CD4-positive, alpha-beta T cell treated with Interleukin-6 for 4 hours (primary cell): ENCODE measurements around the gene MYG1.
"Not testable (repeated sequence)": the region's sequence is repeated elsewhere in the genome, so short reads cannot be mapped to it uniquely, and the experiment has no call there.

Experiments used
- DNase-seq: peaks from one replicate; pipeline ENCODE4 v3.0.0-alpha.2; 2020; ENCODE audit warnings: mixed read lengths

MYG1 gene

DNA sequence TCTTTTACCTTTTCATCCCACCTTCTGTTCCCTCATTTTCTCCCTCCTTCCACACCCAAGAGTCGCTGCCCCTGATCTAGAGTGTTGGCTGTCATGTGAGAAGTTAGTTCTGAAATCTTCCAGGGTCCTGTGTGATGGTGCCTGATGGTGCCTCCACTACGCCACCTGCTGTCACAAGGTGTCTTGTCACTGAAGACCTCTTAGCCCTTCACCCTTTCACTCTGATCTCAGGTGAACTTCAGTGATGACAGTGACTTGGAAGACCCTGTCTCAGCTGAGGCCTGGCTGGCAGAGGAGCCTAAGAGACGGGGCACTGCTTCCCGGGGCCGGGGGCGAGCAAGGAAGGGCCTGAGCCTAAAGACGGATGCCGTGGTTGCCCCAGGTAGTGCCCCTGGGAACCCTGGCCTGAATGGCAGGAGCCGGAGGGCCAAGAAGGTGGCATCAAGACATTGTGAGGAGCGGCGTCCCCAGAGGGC, 11.7 kb upstream of the MYG1 start:
- peak; percentile 87 for DNase-seq

DNA sequence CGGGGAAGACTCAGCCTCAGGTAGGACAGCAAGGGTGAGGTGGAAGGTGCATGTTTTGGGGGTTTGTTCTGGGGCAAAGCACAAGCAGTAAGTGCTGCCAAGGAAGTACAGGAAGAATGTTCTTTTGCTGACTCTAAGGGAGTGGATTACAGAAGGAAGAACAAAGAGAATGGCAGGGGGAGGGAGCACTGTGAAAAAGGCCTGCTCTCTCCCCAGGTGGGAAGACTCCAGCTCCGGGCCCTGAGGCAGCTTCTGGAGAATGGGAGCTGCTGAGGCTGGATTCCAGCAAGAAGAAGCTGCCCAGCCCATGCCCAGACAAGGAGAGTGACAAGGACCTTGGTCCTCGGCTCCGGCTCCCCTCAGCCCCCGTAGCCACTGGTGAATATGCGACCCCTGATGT, 11.2 kb upstream of the MYG1 start:
- no peak for DNase-seq

DNA sequence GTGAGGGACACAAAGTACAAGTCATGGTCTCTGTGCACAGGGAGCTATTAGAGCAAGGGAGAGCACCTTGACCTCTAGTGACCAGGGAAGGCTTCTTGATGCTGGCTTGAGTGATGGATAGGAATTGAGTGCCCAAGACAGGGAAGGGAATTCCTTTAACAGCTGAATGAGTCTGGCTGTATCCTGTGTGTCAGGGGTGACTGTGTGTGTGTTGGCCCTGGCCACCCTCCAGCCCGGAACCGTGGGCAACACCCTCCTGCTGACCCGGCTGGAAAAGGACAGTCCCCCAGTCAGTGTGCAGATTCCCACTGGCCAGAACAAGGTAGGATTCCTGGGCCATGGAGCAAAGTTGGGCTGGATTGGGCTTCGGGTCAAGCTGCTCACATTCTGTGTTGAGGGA, 9.6 kb upstream of the MYG1 start:
- DNase-seq, result no peak

DNA sequence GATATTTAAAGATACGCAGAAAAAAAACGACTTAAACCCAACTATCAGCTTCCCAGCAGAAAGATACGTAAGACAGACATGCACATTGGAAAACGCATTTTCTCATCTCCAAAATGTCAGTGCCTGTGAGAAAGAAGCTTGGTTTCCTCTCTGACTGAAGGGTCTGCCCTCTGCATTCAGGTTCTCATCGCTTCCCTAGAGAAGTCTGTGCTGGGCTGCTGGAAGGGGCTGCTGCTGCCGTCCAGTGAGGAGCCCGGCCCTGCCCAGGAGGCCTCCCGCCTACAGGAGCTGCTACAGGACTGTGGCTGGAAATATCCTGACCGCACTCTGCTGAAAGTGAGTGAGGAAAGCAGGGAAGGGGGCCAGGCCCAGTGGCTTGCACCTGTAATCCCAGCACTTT, 8.8 kb upstream of the MYG1 start:
- DNase-seq, result no peak

DNA sequence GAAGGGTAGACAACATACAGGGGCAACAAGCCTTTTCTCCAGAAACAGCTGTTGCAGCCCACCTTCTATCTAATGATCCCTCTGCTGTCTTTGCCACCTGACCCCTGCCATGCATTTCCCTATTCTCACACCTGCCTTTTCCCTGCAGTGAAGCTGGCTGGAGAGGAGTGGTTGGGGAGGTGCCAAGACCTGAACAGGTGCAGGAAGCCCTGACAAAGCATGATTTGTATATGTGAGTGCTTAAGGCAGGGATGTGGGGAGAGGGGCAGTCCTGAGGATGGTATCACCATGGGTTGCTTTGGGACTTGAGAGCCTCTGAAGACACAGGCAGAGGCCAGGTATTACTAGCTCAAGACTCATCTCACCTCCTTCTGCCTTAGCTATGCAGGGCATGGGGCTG, 7.1 kb upstream of the MYG1 start:
- no peak for DNase-seq

DNA sequence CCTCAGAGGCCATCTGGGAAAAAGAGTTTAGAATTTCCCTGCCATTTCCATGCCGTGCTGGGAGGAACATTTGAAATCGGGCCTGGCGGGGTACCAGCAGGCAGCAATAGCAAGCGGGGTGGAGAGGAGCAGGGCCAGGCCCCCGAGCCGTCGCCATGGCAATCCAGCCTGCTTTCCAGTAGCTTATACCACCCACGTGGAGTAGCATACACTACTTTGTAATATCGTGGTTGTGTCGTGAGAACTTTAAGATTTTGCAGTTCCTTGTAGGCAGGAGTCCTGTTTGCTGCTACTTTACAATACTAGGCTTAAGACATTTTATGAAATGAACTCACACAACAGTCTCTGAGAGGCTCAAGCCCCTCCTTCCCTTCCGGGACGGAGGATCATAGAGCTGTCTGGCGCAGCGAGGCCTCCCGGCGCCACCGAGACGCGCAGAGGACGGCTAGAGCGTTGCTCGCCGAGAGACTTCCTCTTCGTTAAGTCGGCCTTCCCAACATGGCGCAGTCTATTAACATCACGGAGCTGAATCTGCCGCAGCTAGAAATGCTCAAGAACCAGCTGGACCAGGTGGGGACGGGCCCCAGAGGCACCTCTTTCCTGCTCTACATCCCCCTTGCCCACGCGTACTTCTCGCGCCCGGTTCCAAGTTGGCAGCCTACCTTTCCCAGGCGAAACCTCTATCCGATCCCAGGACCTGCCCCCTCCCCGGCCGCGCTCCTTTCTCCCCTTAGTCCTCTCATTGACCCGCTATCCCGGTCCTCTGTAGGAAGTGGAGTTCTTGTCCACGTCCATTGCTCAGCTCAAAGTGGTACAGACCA, 4.2 kb upstream of the MYG1 start, which contains the start of gene PFDN5:
TSS of gene PFDN5 (plus strand) at position 473 of the 821 bp plus-strand sequence. CDS start at position 499, 26 bp downstream.
- peak; percentile 91 for DNase-seq

DNA sequence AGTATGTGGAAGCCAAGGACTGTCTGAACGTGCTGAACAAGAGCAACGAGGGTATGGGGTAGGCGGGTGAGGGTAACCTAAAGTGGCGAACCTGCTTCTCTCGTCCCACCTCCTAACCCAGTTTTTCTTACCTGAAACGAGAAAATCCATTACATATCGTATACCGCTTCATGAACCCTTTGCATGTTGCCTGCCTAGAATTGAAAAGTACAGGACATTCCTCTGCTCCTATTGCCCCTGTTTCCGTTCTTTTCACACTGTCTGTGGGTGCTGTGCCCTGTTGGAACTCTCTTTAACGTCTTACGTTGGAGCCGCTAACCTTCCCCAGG, 3.6 kb upstream of the MYG1 start:
- DNase-seq, result no peak

DNA sequence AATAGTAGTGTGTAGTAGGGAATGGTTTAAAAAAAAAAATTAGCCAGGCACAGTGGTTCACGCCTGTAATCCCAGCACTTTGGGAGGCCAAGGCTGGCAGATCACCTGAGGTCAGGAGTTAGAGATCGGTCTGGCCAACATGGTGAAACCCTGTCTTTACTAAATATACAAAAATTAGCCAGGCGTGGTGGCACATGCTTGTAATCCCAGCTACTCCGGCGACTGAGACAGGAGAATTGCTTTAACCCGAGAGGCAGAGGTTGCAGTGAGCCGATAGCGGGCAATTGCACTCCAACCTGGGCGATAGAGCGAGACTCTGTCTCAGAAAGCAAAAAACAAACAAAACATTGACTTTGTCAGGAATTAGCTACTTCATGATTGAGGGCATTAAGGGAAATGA, 2.4 kb upstream of the MYG1 start:
- DNase-seq, result not testable (repeated sequence)

DNA sequence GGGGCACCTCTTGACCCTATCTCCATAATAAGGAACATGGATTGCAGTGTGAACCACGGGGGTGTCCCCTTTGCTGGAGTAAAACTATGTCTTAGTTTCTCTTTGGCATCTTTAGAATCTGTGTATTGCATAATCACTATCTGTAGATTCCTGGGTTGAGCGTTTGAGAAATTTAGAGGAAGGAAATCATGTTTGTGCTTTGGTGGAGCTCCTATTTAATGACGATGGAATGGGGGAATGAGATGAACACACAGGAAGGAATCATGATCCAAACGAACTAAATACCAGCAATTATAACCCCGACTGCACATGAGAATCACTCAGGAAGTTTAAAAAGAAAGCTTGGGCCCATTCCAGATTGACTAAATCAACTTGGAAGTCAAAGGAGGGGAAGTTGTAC, 1.3 kb upstream of the MYG1 start:
- no peak for DNase-seq

DNA sequence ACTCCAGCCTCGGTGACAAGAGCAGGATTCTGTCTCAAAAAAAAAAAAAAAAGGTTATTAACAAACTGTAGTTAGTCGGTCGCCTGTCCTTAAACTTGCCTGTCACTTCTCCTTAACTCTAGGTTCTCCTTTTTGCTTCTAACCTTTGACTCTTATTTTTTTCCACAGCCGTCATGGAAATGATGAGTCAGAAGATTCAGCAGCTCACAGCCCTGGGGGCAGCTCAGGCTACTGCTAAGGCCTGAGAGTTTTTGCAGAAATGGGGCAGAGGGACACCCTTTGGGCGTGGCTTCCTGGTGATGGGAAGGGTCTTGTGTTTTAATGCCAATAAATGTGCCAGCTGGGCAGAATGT, 418 bp upstream of the MYG1 start:
- no peak for DNase-seq

DNA sequence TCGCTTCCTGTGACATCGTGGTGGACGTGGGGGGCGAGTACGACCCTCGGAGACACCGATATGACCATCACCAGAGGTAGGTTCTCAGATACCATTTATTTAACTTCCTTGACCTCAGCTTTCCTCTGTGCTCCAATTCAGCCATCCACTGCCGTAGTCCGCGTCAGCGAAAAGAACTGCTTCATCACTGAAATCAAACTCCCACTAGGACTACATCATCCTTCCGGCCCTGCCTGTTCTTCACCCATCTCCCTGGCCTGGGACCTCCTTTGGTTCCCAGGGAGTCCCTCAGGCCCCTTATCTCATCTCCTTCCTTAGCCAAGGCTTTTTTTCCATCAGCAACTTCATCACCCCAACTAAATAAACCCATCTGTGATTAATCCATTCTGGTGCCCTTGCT, 692 bp downstream of the MYG1 start:
- no peak for DNase-seq

DNA sequence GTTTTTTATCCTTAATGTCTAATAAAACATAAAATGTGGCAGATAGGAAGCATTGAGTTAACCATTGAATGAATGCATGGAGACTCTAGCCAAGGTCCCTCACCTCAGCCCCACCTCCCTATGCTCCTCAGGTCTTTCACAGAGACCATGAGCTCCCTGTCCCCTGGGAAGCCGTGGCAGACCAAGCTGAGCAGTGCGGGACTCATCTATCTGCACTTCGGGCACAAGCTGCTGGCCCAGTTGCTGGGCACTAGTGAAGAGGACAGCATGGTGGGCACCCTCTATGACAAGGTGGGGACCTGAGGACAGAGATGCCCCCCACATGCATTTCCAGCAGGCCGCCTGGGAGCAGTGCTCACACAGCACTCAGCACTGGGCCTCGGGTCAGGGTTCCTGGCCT, 3.4 kb downstream of the MYG1 start:
- DNase-seq, result no peak

DNA sequence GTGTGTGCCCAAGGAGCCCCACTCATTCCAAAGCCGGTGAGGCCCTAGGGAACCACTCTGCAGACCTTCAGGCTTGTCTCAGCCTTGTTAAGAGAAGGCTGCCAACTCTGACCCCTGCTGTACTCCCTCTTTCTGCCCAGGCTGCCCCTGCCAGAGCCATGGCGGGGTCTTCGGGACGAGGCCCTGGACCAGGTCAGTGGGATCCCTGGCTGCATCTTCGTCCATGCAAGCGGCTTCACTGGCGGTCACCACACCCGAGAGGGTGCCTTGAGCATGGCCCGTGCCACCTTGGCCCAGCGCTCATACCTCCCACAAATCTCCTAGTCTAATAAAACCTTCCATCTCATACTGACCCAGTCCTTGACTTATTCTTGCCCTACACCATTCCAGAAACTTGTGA, 7.3 kb downstream of the MYG1 start:
- DNase-seq, result no peak

DNA sequence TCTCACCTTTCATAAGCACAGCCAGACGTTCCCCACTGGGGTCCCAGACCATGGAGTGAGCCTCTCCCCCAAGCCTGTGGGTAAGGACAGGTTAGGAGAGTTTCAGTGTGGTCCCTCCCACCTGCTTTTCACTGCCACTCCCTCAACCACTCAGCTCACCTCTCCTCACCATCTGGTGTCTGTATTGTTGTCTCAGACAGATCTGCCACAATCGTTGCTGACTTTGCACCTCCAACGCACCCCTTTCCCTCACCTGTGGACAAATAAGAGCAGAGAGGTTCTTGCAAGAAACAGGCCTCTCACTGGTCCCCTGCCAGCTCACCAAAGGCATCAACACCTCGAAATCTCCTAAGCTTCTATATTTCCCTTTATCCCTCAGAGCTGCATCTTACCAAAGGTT, 8.8 kb downstream of the MYG1 start:
- no peak for DNase-seq

DNA sequence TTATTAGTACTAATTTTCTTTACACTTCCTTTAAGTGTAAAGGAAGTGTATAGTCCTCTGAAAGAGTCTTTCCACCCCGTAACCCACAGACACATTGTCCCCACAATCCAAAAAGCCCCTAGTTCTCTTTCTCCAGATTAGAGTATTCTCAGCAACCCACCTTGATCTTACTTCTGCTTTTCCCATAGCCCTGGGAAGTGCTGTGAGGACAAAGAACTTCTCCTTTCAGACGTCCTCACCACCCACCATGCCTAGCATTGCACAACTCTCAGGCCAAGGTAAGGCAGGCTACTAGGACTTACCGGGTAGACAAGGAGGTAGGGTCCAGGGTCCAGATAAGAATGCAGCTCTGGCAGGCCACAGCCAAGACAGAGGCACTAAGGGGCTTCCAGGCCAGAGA, 14.5 kb downstream of the MYG1 start:
- DNase-seq, result no peak

DNA sequence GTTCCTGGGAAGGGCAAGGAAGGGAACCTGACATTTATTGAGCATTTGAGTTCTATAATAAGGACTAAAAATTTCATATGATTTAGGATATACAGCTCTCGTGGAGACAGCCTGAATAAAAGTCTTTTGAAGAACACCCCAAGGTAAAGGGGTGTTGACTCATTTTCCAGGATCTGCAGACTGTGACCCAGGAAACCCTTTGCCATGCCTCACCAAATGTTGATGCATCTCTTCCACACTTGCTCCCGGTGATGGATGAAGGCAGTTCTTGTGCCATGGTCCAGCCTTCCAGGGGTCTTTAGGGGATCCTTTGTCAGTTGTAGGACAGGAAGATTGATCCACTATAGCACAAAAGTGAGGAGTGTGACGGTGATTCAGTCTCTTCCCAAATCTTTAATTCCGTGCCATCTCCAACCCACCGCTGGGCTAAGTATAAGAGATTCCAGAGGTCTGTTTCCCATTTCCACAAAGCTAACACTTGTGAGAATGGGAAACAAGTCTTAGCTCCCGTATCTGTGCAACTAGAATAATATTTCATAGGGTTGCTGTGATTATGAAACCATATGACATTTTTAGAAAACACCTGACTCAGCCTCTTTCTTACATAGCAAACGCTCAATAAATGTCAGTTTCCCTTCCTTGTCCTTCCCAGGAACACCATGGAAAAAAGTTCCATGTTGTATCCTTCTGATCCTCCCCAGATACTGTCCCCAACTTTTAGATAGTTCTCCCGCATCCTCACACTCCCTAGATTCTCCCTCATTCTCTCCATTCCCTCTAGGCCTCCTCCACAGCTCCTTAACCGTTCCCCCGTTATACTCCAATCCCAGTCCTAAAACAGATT, 21.1 kb downstream of the MYG1 start:
- DNase-seq, result no peak

DNA sequence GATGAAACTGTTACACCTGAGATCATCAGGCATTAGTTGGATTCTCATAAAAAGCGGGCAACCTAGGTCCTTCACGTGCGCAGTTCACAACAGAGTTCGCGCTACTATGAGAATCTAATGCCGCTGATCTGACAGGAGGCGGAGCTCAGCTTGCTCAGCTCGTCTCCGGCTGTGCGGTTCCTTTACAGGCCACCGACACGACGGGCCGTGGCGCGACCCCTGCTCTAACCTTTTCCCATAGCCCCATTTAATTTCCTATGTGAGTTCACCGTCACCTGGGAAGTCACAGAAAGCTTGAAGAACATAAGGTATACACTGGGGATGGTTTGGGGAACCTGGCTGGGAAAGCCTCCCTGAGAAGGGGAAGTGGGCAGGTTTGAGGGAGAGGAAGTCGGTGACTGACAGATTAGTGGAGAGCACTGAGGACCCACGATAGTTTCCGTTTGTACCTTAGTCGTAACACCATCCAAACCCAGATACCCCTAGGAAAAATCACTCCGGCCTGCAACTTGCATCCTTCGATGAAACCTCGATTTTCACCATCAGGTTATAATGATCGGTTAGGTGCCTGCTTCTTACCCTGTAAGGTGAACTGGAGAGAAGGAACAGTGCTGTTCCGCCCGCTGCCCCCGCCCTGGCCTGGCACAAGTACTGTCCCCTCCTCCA, 24.8 kb downstream of the MYG1 start:
- peak; percentile 69 for DNase-seq

DNA sequence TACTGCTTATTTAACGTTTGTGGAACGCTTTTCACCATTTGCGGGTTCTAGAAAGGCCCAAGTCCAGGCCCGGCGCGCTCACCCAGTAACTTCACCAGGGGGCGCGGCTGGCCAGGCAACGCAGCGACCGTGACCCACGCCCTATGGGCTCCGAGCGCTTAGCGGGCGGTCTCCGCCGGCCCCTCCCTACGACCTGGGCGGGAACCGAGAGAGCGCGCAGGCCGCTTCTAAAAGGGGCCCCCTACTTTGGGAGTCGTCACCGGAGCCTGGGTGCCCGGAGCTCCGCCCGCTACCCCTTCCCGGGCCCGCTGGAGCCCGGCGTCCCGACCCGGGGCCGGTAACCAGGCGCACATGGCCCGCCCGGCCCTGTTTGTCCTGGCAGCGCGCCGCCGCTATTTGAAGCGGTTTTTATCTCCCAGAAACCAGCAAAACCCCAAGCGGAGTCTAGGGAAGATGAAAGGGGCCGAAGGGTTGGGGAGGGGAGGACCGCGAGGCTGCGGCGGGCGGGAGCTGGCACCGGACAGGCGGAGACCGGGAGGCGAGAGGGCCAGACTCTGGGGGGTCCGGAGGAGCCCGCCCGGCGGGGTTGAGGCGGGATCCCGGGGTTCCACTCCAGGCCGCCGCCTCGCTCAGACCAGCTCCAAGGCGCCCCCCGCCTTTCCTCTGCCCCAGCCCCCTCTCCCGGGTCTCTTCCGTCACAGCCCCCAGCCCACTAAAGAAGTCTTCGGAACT, 25.4 kb downstream of the MYG1 start:
- DNase-seq, result peak; percentile 88

DNA sequence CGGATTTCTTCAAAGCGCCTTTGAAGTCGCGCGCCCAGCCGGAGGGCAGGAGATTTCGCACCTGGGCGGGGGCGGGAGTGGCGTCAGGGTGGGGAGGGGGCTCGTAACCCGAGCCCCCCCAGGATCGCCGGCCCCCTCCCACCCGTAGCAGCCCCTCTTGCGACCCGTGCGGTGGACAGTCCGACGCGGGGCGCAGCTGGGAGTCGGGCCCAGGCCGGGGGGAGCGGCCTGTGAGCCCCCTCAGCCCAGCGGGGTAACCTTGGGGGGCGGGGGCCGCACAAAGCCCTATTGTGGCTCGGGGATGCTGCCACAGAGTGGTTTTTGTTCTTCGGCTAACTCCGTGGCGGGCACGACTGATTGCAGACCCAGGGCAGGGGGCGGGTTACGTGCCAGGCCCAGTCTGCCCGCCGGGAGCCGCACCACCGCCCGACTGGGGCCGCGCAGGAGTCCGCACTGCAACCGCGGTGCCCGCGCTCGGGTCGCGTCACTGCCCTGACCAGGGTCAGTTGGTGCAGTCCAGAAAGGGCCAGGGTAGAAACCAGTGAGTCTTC, 26.1 kb downstream of the MYG1 start:
- DNase-seq, result peak; percentile 23

DNA sequence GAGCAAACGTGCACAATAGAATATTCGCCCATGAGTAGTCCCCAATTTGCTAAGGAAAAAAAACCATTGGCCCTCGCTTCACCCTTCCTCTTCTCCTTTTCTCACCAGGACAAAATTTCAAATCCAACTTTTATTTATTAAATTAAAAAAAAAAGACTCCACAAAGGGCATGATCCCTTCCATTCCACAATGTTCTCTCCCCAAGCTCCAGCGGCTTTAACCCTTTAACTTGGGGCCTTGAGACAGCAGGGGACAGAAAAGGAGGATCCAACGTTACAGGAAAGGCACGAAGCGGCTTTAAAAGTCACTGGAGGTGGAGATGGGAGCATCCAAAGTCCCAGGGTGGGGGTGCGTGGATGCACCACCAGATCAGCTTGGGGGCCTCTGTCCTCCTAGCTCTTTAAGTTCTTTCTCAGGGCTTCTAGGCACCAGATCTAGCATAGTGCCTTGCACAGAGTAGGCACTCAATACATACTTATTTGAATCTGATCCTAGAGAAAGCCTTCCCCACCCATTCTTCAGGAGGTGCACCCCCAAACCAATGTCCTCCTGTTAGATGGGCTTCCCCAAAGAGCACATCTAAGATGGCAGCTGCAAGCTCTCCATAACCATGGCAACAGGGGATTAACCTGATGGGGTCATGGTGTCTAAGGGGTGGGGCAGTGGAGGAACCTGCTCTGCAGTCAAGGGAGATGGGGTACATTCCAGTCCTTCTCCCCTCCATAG, 27.1 kb downstream of the MYG1 start:
- no peak for DNase-seq

DNA sequence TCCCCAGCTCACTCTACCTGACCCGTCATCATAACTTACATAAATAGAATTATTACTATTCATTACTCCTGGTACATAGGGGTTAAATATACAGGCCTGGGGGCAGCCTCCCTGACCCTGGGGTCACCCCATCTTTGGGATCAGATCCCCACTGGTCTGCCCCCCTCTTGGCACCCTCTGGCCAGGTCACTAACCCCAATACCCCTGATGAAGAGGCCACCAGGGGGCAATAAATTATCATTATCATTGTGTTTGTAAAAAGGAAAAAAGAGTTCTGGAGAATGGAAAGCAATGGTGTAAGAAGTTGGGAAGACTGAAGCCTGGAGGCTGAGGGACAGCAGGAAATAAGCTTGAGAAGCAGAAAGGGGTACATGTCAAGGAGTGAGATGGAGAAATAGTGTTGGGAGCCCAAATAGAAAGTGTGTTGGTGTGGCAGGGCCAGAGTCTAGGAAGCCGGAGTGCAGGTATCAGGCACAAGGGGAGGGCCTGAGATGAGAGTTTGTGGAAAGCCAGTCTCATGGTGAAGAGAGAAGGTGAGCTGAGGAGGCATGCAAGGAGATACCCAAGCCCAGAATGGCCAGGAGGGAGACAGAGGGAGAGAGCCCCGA, 28.0 kb downstream of the MYG1 start:
- DNase-seq, result peak; percentile 12

DNA sequence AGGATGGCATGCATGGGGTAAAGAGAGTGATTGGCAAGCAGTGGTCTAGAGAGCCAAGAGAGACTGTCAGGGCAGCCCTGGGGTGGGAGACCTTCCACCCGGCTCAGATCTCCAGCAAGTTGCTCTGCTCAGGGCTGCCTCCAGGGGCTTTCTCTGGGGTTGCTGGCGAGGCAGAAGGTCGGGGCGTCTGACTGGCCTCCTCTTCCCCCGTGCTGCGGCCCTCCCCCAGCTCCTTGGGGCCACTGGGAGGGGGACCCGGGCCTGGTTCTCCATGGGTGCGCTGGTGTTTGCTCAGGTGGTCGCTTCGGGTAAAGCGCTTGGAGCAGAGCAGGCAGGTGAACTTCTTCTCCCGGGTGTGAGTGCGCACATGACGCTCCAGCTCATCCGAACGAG, 28.5 kb downstream of the MYG1 start:
- DNase-seq, result no peak
